Measurements from ENCODE around the gene AFF3. TPM values are rescaled to one million over a fixed set of nuclear protein-coding genes. Genes with fewer than 3 reads are reported as not detected.
A peak's percentile ranks its signal among the peaks of the same experiment; 100 is the strongest.

Gene AFF3
- total and polyA plus RNA-seq, 2 of the 4 experiments (the other 2 are of a cell fraction): 12.9 to 14.3 TPM

GRCh38 chr2:99812426-99812825 lies 330.0 kb downstream of the AFF3 start:
- Histone ChIP-seq H4K20me1 (ENCODE audit: insufficient read depth, low read length) (no peaks in the 10 kb centered on the region), H3K27ac (ENCODE audit: insufficient read depth, low read length) (no peak overlapping the region), H3K4ac (ENCODE audit: low read depth, low read length) (peak overlapping the region; percentile 92), H2AK9ac (replicated peaks; ENCODE audit: low read depth, low read length, poor library complexity) (peak overlapping the region; percentile 12), H3K23ac (ENCODE audit: low read depth, low read length) (no peak overlapping the region), H2BK15ac (ENCODE audit: low read depth, low read length) (peak overlapping the region; percentile 71; the same call in 1 of the 3 replicates), H3K56ac (ENCODE audit: extremely low read depth, insufficient read depth, low read length) (no peak overlapping the region), H3K4me3 (ENCODE audit: insufficient read depth, low read depth, low read length) (no peak overlapping the region), H4K91ac (ENCODE audit: insufficient read depth, low read depth, low read length) (peak overlapping the region; percentile 78), H2BK120ac (ENCODE audit: low read depth, low read length) (peak overlapping the region; percentile 82), H3K36me3 (ENCODE audit: control insufficient read depth, insufficient read depth, low read length) (peaks cover 6% of the 10 kb centered on the region), H3K4me1 (ENCODE audit: control insufficient read depth, insufficient read depth, low read length) (peaks cover 4% of the 10 kb centered on the region), H3K9me3 (ENCODE audit: control insufficient read depth, insufficient read depth, low read length) (no peaks in the 10 kb centered on the region), H3K14ac (replicated peaks; ENCODE audit: low read depth, low read length) (peak overlapping the region; percentile 64), H2BK5ac (ENCODE audit: low read depth, low read length, poor library complexity, severe bottlenecking) (peak overlapping the region; percentile 18), H3K9ac (ENCODE audit: low read depth, low read length) (no peak overlapping the region), H2AK5ac (ENCODE audit: low read depth, low read length) (peak overlapping the region; percentile 63; the same call in 1 of the 2 replicates), H3K9me1 (ENCODE audit: insufficient read depth, low read length) (peaks cover 11% of the 10 kb centered on the region), H4K8ac (ENCODE audit: low read depth in 2 of 2, low read length in 2 of 2) (peak overlapping the region; percentile 48 to 79; a peak in 3 of 4 replicates), H3K4me2 (ENCODE audit: low read depth, low read length) (no peak overlapping the region), H3K27me3 (ENCODE audit: control insufficient read depth, insufficient read depth, low read length) (no peaks in the 10 kb centered on the region), H2BK20ac (ENCODE audit: low read depth, low read length) (peak overlapping the region; percentile 78), H4K5ac (ENCODE audit: low read depth, low read length) (no peak overlapping the region; the same call in 1 of the 2 replicates), H2AFZ (replicated peaks; ENCODE audit: low read length, poor library complexity) (no peak overlapping the region), H3K18ac (ENCODE audit: low read depth, low read length) (no peak overlapping the region), H3K79me1 (ENCODE audit: low read depth in 1 of 2, low read length in 2 of 2) (peaks cover 8 to 15% of the 10 kb centered on the region in 2 experiments)
- in situ Hi-C loops (cut with MboI; ENCODE audit: low sequenced_read_pairs): no loop called here
- no peak for ATAC-seq (ENCODE audit: low read depth)
- no CpG with 5 or more reads among the region's 10 CpGs for WGBS, 2 experiments (ENCODE audit: extremely low coverage in 2 of 2, insufficient read length in 1 of 2)
- no TSS peak for BruUV-seq (replicated peaks)
- no peak for DNase-seq
- intact Hi-C loops (cut with micrococcal nuclease): loop anchor here (10.0 kb wide), 1 partner anchor 432 kb away; no protein-coding TSS in a partner anchor
- POLR2A ChIA-PET (ENCODE audit: unreplicated experiment): no interaction called here
- dilution Hi-C loops (cut with HindIII; ENCODE audit: low sequenced_read_pairs, unreplicated experiment): no loop called here
- CTCF ChIA-PET: no interaction called here
- no peak for TF ChIP-seq ELK1 (IDR thresholded peaks at IDR 0.05; ENCODE audit: borderline replicate concordance, low read depth, low read length)
- no peak for TF ChIP-seq RAD21 (IDR thresholded peaks at IDR 0.05; ENCODE audit: low read length)
- no peak for TF ChIP-seq SMC3 (IDR thresholded peaks at IDR 0.05; ENCODE audit: low read depth, low read length)
- TF ChIP-seq MXI1 (IDR thresholded peaks at IDR 0.05; ENCODE audit: borderline replicate concordance, low read depth, low read length): no peak
- TF ChIP-seq CTCF (conservative IDR thresholded peaks at IDR 0.05; ENCODE audit: low read depth, low read length): no peak
- no peak for TF ChIP-seq POLR2A (IDR thresholded peaks at IDR 0.05; ENCODE audit: low read depth, low read length)
- no peak for TF ChIP-seq MAZ (IDR thresholded peaks at IDR 0.05; ENCODE audit: borderline replicate concordance, low read depth, low read length)
- no peak for TF ChIP-seq CEBPB (IDR thresholded peaks at IDR 0.05; ENCODE audit: low read depth, low read length)
- TF ChIP-seq RCOR1 (IDR thresholded peaks at IDR 0.05; ENCODE audit: insufficient replicate concordance, low read length): no peak
- TF ChIP-seq NFE2L2 (IDR thresholded peaks at IDR 0.05; ENCODE audit: low read depth, low read length): no peak
- TF ChIP-seq CHD1 (IDR thresholded peaks at IDR 0.05; ENCODE audit: low read depth, low read length): no peak
- TF ChIP-seq RFX5 (IDR thresholded peaks at IDR 0.05; ENCODE audit: low read depth, low read length): no peak
- TF ChIP-seq MAFK (IDR thresholded peaks at IDR 0.05; ENCODE audit: low read depth, low read length): no peak
- TF ChIP-seq, protein P1, sequence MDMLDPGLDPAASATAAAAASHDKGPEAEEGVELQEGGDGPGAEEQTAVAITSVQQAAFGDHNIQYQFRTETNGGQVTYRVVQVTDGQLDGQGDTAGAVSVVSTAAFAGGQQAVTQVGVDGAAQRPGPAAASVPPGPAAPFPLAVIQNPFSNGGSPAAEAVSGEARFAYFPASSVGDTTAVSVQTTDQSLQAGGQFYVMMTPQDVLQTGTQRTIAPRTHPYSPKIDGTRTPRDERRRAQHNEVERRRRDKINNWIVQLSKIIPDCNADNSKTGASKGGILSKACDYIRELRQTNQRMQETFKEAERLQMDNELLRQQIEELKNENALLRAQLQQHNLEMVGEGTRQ (IDR thresholded peaks at IDR 0.05; ENCODE audit: low read depth, low read length): no peak
- TF ChIP-seq BHLHE40 (IDR thresholded peaks at IDR 0.05; ENCODE audit: low read depth, low read length): no peak

All from IMR-90 (cell line).